GM12891 (cell line): ENCODE measurements around the gene CEP350.

Experiments used
- DNase-seq: peaks from one replicate; pipeline ENCODE4 v3.0.0; 2011; ENCODE audit warnings: low spot score; ENCODE audit not compliant: insufficient read length
- FAIRE-seq: peaks from 2 replicates; lab custom pipeline; 2011; peaks lifted over from hg19 to GRCh38; lab: Jason Lieb, UNC
- PAX5 ChIP-seq: IDR thresholded peaks from 2 replicates; pipeline ENCODE4 v1.6.1; 2011; ENCODE audit warnings: low read length, moderate library complexity, mild to moderate bottlenecking; ENCODE audit not compliant: insufficient read depth, severe bottlenecking
- POLR2A ChIP-seq: IDR thresholded peaks from 2 replicates; pipeline ENCODE4 v1.6.1; 2011; ENCODE audit warnings: low read depth, low read length, control low read depth
- POLR2AphosphoS5 ChIP-seq: IDR thresholded peaks from 2 replicates; pipeline ENCODE4 v1.6.1; 2011; ENCODE audit warnings: low read depth, low read length, control low read depth
- POU2F2 ChIP-seq: IDR thresholded peaks from 2 replicates; pipeline ENCODE4 v1.6.1; 2011; ENCODE audit warnings: low read depth, mild to moderate bottlenecking, control low read depth, low read length, moderate library complexity
- SPI1 ChIP-seq: IDR thresholded peaks from 2 replicates; pipeline ENCODE4 v1.6.1; 2011; ENCODE audit warnings: low read depth, low read length, control low read depth
- TAF1 ChIP-seq: IDR thresholded peaks from 2 replicates; pipeline ENCODE4 v1.6.1; 2011; ENCODE audit warnings: low read depth, low read length, control low read depth

Gene CEP350

GRCh38 chr1:179968284-179968993 is 13.8 kb downstream of the CEP350 start:
- no peak for FAIRE-seq

DNA sequence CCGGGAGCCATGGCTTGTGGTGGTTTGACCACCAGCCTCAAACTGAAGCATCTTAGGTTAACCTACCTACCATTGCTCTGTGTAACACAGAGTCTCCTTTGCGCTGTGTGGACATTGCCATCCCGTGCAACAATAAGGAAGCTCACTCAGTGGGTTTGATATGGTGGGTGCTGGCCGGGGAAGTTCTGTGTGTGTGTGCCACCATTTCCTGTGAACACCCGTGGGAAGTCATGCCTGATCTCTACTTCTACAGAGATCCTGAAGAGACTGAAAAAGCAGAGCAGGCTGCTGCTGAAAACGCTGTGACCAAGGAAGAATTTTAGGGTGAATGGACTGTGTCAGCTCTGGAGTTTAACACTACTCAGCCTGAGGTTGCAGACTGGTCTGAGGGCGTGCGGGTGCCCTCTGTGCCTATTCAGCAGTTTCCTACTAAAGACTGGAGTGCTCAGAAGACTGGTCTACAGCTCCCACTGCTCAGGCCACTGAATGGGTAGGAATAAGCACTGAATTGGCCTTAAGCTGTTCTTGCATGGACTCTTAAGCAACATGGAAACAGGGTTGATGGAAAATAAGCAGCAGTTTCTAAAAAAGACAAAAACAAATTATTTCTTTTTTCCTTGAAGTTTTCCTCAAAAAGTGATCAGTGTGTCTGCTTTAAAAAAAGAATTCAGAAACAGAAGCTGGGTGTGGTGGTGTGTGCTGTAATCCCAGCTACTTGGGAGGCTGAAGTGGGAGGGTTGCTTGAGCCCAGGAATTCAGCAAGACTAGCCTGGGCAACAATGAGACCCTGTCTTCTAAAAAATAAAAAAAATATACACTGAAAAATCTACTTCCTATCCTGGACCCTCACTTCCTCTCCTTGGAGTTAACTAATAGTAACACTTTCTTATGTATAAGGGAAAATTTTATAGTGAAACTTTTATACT is 14.6 kb downstream of the CEP350 start:
- FAIRE-seq (no peak), DNase-seq (no peak)
- TF ChIP-seq TAF1 (no peak), PAX5 (no peak), POLR2A (no peak), POU2F2 (no peak), SPI1 (no peak), POLR2AphosphoS5 (no peak)

More at GRCh38 chr1:179968284-179968993, 13.8 kb downstream of the CEP350 start:
- TF ChIP-seq TAF1, result no peak
- TF ChIP-seq PAX5, result no peak
- no peak for TF ChIP-seq POLR2AphosphoS5
- TF ChIP-seq SPI1, result no peak
- DNase-seq, result no peak

GRCh38 chr1:179969962-179970361 is 15.4 kb downstream of the CEP350 start:
- no peak for TF ChIP-seq POLR2AphosphoS5
- no peak for TF ChIP-seq PAX5
- TF ChIP-seq SPI1, result no peak
- no peak for TF ChIP-seq POLR2A
- TF ChIP-seq TAF1, result no peak
- TF ChIP-seq POU2F2, result no peak
- FAIRE-seq, result no peak
- DNase-seq, result no peak

DNA sequence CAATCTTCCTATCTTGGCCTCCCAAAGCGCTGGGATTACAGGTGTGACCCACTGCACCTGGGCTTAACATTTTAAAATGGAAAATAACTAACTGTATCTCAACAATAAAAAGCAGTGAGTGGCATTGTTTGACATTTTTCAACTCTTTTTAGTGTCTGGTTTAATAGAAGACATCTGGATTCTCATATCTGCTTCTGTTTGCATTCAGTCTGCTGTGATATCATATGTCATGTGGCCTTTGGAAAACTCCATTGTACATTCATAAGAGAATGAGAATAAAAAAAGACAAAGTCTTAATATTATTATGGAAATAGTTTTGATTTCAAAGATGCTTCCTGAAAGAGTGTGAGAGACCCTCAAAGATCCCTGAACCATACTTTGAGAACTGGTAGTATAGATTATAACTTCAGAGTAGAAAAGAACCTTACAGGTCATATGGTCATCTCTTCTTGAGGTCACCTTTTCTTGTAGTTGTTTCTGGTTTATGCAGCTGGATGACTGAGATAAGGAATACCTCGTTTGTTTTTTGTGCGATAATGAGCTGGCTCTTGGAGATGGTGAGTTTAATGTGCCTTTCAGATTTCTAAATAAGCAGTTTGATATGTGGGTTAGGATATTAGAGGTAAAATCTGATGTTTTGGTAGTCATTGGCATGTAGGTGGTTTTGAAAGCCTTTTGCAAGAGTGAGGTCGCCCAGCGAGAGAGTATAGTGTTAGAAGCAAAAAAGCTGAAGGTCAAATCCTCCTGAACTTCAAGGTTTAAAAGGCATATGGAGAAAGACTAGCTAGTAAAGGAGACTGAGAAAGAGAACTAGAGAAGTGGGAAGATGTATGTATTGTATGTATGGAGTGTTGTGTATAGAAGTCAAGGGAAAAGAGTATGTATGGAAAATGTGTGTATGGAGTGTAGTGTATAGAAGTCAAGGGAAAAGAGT is 17.2 kb downstream of the CEP350 start:
- no peak for FAIRE-seq
- TF ChIP-seq TAF1 (no peak), PAX5 (no peak), POLR2A (no peak), POU2F2 (no peak), POLR2AphosphoS5 (no peak), SPI1 (no peak)
- no peak for DNase-seq

DNA sequence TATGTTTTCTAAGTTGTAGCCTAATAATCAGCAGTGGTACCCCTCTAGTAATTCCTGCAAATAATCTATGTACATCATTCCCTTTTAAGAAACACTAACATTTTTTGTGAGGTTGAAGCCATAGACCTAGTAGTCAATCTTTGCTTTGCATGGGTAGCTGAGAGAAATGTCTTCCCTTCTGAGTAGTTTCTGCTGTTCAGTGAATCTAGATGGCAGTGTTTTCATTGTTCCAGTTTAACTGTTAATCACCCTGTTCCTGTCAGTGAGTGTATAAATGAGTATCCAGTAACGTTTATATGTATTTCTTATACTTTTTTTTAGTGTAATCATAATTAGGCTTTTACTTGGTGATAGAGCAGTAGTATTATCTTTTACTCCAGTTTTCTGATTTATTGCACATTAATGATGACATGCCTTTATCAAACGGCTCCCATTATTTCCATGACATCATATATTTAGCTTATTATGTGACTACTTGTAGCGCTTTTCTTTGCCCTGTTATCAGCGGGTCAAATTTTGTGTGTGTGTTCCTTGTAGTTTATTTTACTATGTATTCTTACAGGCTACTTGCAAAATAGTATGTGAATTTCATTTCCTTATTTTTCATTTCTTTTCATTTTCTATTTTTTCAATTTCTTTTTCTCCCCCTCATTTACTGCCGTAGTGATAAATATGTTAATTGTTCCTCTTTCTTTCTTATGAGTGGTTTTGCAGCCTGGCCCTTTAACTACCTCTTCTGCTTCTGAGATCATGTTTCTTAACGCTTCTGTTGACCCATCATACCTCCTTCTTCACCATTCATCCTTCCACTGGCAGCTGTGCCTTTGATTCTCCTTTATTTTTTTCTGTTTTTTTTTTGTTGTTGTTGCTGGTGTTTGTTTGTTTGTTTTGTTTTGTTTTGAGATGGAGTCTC is 18.8 kb downstream of the CEP350 start:
- no peak for FAIRE-seq
- no peak for DNase-seq

DNA sequence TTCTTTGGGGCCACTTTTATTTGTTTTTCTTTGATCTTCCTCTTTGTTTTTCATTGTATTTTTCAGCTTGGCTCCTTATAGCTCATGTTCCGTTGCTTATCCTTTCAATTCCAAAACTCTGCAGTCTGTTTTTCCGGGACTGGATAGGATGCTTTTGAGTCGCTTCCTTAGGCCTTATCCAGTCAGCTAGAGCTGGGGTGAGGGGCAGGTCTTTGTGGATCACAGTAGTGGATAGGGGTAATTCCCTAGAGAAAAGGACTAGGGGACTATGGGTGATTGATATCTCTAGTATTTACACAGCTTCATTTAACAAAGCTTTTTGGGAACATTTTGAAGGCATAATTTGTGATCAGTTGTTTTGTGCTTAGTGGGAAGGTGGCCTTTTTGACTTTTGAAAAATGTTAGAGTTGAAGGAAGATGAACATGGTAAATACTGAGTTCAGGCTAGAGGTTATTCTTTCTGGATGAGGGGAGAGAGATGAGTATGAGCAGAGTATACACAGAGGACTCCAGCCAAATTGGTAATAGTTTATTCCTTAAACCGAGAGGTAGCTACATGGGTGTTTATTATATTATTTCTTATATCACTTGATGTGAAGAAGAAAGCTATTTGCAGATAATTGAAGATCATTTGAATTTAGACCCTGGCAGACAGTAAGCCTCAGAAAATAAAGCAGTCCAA is 22.5 kb downstream of the CEP350 start:
- no peak for TF ChIP-seq POLR2AphosphoS5
- no peak for TF ChIP-seq PAX5
- no peak for TF ChIP-seq POLR2A
- no peak for TF ChIP-seq POU2F2
- no peak for TF ChIP-seq TAF1
- TF ChIP-seq SPI1, result no peak
- FAIRE-seq (no peak), DNase-seq (no peak)

More for the DNA sequence above, 18.8 kb downstream of the CEP350 start:
- TF ChIP-seq TAF1 (no peak), SPI1 (no peak), PAX5 (no peak), POU2F2 (no peak), POLR2A (no peak)

- TF ChIP-seq SPI1 (no peak), POLR2AphosphoS5 (no peak), TAF1 (no peak), POLR2A (no peak), POU2F2 (no peak), PAX5 (no peak)
- FAIRE-seq (peak; percentile 28), DNase-seq (no peak)
Observed at GRCh38 chr1:179978199-179979079, 23.8 kb downstream of the CEP350 start.

GRCh38 chr1:179984101-179984500 is 29.5 kb downstream of the CEP350 start:
- no peak for TF ChIP-seq TAF1
- TF ChIP-seq PAX5, result no peak
- no peak for TF ChIP-seq POLR2A
- no peak for TF ChIP-seq SPI1
- no peak for TF ChIP-seq POLR2AphosphoS5
- TF ChIP-seq POU2F2, result no peak
- FAIRE-seq (no peak), DNase-seq (no peak)
